Lower leg skin (tissue), 3 donors: ENCODE results near the gene RALGAPA1.

ENCODE experiments used
- POLR2A ChIP-seq, 2 donors: fragments of 450-650 bp; IDR thresholded peaks; one replicate each; pipeline ENCODE4 v1.6.1; 2016 to 2017; ENCODE audit warnings: antibody characterized with exemption in 2 of 2, mild to moderate bottlenecking in 1 of 2, moderate library complexity in 1 of 2
- TF ChIP-seq, protein P1 (sequence below), 3 donors: fragments of 450-650 bp; IDR thresholded peaks; one replicate each; pipeline ENCODE4 v1.5.1; 2016; ENCODE audit warnings: antibody characterized with exemption in 3 of 3, mild to moderate bottlenecking in 3 of 3, moderate library complexity in 2 of 3

DNA sequence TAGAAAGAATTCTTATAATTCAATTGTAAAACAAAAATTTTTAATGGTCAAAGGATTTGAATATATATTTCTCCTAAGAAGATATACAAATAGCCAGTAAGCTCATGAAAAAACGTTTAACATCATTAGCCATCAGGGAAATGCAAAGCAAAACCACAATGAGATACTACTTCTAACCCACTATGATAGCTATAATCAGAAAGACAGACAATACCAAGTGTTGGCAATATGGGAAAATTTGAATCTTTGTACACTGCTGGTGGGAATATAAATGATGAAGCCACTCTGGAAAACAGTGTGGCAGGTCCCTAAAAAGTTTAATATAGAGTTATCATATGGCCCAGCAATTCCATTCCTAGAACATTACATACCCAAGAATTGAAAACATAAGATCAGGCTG lies 25.4 kb downstream of the RALGAPA1 start:
- TF ChIP-seq, protein P1, sequence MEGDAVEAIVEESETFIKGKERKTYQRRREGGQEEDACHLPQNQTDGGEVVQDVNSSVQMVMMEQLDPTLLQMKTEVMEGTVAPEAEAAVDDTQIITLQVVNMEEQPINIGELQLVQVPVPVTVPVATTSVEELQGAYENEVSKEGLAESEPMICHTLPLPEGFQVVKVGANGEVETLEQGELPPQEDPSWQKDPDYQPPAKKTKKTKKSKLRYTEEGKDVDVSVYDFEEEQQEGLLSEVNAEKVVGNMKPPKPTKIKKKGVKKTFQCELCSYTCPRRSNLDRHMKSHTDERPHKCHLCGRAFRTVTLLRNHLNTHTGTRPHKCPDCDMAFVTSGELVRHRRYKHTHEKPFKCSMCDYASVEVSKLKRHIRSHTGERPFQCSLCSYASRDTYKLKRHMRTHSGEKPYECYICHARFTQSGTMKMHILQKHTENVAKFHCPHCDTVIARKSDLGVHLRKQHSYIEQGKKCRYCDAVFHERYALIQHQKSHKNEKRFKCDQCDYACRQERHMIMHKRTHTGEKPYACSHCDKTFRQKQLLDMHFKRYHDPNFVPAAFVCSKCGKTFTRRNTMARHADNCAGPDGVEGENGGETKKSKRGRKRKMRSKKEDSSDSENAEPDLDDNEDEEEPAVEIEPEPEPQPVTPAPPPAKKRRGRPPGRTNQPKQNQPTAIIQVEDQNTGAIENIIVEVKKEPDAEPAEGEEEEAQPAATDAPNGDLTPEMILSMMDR (IDR thresholded peaks at IDR 0.05) = no peak
- TF ChIP-seq POLR2A (IDR thresholded peaks at IDR 0.05) = no peak
